Measurements from ENCODE around the gene YWHAG. TPM values are rescaled to one million over a fixed set of nuclear protein-coding genes. Genes with fewer than 3 reads are reported as not detected.

Gene YWHAG
- total and polyA plus RNA-seq, 2 experiments from 2014 or later = 82.2 to 179 TPM

GRCh38 chr7:76325811-76326210 lies 33.0 kb downstream of the YWHAG start (continued):
- no peak for TF ChIP-seq ETS1 (IDR thresholded peaks at IDR 0.05)
- TF ChIP-seq, protein P1, sequence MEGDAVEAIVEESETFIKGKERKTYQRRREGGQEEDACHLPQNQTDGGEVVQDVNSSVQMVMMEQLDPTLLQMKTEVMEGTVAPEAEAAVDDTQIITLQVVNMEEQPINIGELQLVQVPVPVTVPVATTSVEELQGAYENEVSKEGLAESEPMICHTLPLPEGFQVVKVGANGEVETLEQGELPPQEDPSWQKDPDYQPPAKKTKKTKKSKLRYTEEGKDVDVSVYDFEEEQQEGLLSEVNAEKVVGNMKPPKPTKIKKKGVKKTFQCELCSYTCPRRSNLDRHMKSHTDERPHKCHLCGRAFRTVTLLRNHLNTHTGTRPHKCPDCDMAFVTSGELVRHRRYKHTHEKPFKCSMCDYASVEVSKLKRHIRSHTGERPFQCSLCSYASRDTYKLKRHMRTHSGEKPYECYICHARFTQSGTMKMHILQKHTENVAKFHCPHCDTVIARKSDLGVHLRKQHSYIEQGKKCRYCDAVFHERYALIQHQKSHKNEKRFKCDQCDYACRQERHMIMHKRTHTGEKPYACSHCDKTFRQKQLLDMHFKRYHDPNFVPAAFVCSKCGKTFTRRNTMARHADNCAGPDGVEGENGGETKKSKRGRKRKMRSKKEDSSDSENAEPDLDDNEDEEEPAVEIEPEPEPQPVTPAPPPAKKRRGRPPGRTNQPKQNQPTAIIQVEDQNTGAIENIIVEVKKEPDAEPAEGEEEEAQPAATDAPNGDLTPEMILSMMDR (conservative IDR thresholded peaks at IDR 0.05; ENCODE audit: low read depth in 2 of 2) = no peak
- no peak for TF ChIP-seq CREB1 (CRISPR knock-in tag; IDR thresholded peaks at IDR 0.05; ENCODE audit: low read depth)

DNA sequence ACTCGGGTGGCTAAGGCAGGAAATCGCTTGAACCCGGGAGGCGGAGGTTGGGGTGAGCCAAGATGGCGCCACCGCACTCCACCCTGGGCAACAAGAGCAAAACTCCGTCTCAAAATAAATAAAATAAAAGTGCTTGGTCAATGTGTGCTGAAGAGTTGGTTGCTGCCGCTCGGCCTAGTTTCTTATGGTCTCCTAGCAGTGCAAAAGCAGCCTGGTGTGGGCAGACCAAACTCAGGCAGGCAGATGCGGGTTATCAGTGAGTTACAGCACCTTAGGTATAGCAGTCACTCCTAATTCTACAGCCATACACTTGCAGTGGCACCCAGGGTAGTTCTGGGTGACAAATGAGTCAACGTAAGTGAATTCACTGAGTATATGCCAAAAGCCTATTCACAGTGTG lies 33.7 kb downstream of the YWHAG start:
- H3K4me3 ChIP-seq = no peak overlapping the region
- no peak overlapping the region for H3K4me2 ChIP-seq
- H3K27ac Mint-ChIP-seq = no peak overlapping the region
- no peaks in the 10 kb centered on the region; the same call in 2 of the 3 replicates for H3K9me3 Mint-ChIP-seq
- peaks cover 63% of the 10 kb centered on the region for H4K20me1 ChIP-seq (replicated peaks; ENCODE audit: insufficient read depth)
- H3K27me3 Mint-ChIP-seq (ENCODE audit: insufficient read depth, low read depth, poor library complexity) = peaks cover 12% of the 10 kb centered on the region
- no peaks in the 10 kb centered on the region for H3K4me1 ChIP-seq (ENCODE audit: insufficient read depth)
- ATAC-seq (no peak), DNase-seq (ENCODE audit: low spot score) (no peak)
- H3K79me2 ChIP-seq (replicated peaks; ENCODE audit: insufficient read depth) = peaks cover 59% of the 10 kb centered on the region
- no peak overlapping the region; the same call in 1 of the 2 replicates for H3K27ac ChIP-seq (ENCODE audit: low read depth)
- peaks cover 58% of the 10 kb centered on the region; the same call in 1 of the 2 replicates for H3F3A ChIP-seq (replicated peaks; ENCODE audit: low read depth)
- no peaks in the 10 kb centered on the region for H3K9me2 ChIP-seq (ENCODE audit: insufficient read depth)
- H3K36me3 ChIP-seq (ENCODE audit: insufficient read depth) = peaks cover 36% of the 10 kb centered on the region
- H2AFZ ChIP-seq = no peak overlapping the region
- peaks cover 11% of the 10 kb centered on the region for H3K4me1 Mint-ChIP-seq
- no peaks in the 10 kb centered on the region for H3K27me3 ChIP-seq (ENCODE audit: insufficient read depth)
- peaks cover 81% of the 10 kb centered on the region for H3K36me3 Mint-ChIP-seq (ENCODE audit: low read depth)
- no peak overlapping the region for H3K4me3 Mint-ChIP-seq
- no peak for TF ChIP-seq CREB1 (CRISPR knock-in tag; IDR thresholded peaks at IDR 0.05; ENCODE audit: low read depth)
- TF ChIP-seq ZNF114 (CRISPR knock-in tag; IDR thresholded peaks at IDR 0.05) = no peak
- no peak for TF ChIP-seq ZNF462 (CRISPR knock-in tag; IDR thresholded peaks at IDR 0.05)
- TF ChIP-seq, protein P2, sequence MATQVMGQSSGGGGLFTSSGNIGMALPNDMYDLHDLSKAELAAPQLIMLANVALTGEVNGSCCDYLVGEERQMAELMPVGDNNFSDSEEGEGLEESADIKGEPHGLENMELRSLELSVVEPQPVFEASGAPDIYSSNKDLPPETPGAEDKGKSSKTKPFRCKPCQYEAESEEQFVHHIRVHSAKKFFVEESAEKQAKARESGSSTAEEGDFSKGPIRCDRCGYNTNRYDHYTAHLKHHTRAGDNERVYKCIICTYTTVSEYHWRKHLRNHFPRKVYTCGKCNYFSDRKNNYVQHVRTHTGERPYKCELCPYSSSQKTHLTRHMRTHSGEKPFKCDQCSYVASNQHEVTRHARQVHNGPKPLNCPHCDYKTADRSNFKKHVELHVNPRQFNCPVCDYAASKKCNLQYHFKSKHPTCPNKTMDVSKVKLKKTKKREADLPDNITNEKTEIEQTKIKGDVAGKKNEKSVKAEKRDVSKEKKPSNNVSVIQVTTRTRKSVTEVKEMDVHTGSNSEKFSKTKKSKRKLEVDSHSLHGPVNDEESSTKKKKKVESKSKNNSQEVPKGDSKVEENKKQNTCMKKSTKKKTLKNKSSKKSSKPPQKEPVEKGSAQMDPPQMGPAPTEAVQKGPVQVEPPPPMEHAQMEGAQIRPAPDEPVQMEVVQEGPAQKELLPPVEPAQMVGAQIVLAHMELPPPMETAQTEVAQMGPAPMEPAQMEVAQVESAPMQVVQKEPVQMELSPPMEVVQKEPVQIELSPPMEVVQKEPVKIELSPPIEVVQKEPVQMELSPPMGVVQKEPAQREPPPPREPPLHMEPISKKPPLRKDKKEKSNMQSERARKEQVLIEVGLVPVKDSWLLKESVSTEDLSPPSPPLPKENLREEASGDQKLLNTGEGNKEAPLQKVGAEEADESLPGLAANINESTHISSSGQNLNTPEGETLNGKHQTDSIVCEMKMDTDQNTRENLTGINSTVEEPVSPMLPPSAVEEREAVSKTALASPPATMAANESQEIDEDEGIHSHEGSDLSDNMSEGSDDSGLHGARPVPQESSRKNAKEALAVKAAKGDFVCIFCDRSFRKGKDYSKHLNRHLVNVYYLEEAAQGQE (IDR thresholded peaks at IDR 0.05; ENCODE audit: unreplicated experiment) = no peak
- TF ChIP-seq POLR2AphosphoS5 (IDR thresholded peaks at IDR 0.05; ENCODE audit: low read depth) = no peak
- TF ChIP-seq NANOG (IDR thresholded peaks at IDR 0.05; ENCODE audit: borderline replicate concordance) = no peak
- TF ChIP-seq ETS1 (IDR thresholded peaks at IDR 0.05) = no peak
- no peak for TF ChIP-seq ZNF331 (CRISPR knock-in tag; IDR thresholded peaks at IDR 0.05; ENCODE audit: low read depth)
- TF ChIP-seq EZH2 (IDR thresholded peaks at IDR 0.05; ENCODE audit: low read depth, unreplicated experiment) = no peak
- no peak for TF ChIP-seq EZH2phosphoT487 (IDR thresholded peaks at IDR 0.05; ENCODE audit: unreplicated experiment)
